ENCODE data around the gene RTRAF. TPM values are rescaled to one million over a fixed set of nuclear protein-coding genes. Genes with fewer than 3 reads are reported as not detected.

Gene RTRAF
- total and polyA plus RNA-seq, 10 donors: 37.8 to 184 (median 92.3) TPM

- Histone ChIP-seq H3K4me1 (peaks cover 0 to 10% (median 0%) of the 10 kb centered on the region in 6 donors), H3K4me3 (no peak overlapping the region), H3K27me3 (replicated peaks in 1 of 7) (peaks cover 0 to 12% (median 0%) of the 10 kb centered on the region in 7 donors), H3K27ac (no peak overlapping the region), H3K36me3 (no peaks in the 10 kb centered on the region), H3K9me3 (no peaks in the 10 kb centered on the region)
- TF ChIP-seq POLR2AphosphoS5 (IDR thresholded peaks at IDR 0.05): no peak
- no peak for TF ChIP-seq POLR2A (IDR thresholded peaks at IDR 0.05)
- no peak for TF ChIP-seq CTCF (IDR thresholded peaks at IDR 0.05 in 8 of 11, conservative IDR thresholded peaks at IDR 0.05 in 3 of 11)
- WGBS, 5 donors: 47 to 84% (median 65%) methylated on average over 2 of the region's 2 CpGs
- intact Hi-C loops (cut with DNase I; ENCODE audit: low total_unique reads): no loop called here
- DNase-seq: no peak
Observed at GRCh38 chr14:52046376-52046917, 57.1 kb downstream of the RTRAF start.

- H3K27ac ChIP-seq: no peak overlapping the region
- DNase-seq: no peak
- no peak for TF ChIP-seq POLR2AphosphoS5 (IDR thresholded peaks at IDR 0.05)
- TF ChIP-seq POLR2A (IDR thresholded peaks at IDR 0.05): no peak
- no peak for TF ChIP-seq CTCF (IDR thresholded peaks at IDR 0.05 in 8 of 11, conservative IDR thresholded peaks at IDR 0.05 in 3 of 11)
- H3K9me3 ChIP-seq: no peaks in the 10 kb centered on the region
- WGBS, 5 donors: 90 to 95% (median 93%) methylated on average over 10 of the region's 10 CpGs
- peaks cover 0 to 17% (median 0%) of the 10 kb centered on the region in 6 donors for H3K4me1 ChIP-seq
- intact Hi-C loops (cut with DNase I; ENCODE audit: low total_unique reads): no loop called here
- no peak overlapping the region for H3K4me3 ChIP-seq
- peaks cover 0 to 7% (median 0%) of the 10 kb centered on the region in 7 donors for H3K27me3 ChIP-seq (replicated peaks in 1 of 7)
- H3K36me3 ChIP-seq: no peaks in the 10 kb centered on the region
Observed at GRCh38 chr14:52048116-52048515, 58.8 kb downstream of the RTRAF start.

DNA sequence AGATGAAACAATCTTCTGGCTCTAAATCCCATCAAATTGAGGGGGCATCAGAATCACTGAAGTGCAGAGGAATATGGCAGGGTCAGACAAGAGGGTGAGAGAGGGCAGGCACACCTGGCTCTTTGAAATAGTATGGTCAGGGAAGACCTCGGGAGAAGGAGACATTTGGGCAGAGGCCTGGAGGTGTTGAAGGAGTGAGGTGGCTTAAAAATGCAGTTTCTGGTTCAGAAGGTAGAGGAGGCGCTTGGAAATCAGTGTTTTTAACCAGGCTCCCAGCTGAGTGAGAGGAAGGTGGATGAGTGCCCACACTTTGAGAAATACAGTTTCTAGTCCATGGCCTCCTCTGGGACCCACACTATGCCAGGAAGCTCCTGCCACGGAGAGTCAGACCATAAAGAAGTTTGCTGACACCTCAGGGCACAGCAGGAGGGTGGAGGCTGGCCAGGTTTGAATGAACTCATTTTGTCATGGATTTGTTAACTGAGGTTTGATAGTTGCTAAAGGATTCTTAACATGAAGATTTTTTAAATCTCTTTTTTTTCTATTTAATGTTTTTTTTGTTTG lies 59.4 kb downstream of the RTRAF start:
- peaks cover 0 to 1% (median 0%) of the 10 kb centered on the region in 7 donors for H3K27me3 ChIP-seq (replicated peaks in 1 of 7)
- no peak overlapping the region for H3K4me3 ChIP-seq
- peaks cover 0 to 13% (median 0%) of the 10 kb centered on the region in 6 donors for H3K4me1 ChIP-seq
- no peak overlapping the region for H3K27ac ChIP-seq
- intact Hi-C loops (cut with DNase I; ENCODE audit: low total_unique reads): no loop called here
- 57 to 80% (median 67%) methylated on average over 3 of the region's 3 CpGs for WGBS, 5 donors
- no peak for TF ChIP-seq POLR2AphosphoS5 (IDR thresholded peaks at IDR 0.05)
- H3K9me3 ChIP-seq: no peaks in the 10 kb centered on the region
- H3K36me3 ChIP-seq: no peaks in the 10 kb centered on the region
- DNase-seq: no peak

DNA sequence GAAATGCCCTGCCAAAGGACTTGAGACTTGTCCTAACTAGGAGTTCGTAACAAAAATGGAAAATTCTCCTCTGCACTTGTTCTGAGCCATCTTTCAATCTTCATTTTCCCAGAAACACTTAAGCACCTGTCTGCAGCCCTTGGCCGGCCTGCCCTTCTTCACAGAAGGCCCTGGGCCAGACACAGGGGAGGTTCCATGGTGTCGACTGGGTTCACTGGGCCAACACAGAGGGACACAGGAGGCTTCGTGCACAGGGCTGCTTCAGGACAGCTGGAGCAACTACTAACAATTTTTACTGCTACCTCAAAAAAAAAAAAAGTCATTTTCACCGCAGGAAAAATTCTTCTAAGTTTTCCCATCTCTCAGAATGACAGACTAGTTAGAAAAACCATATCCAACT lies 59.9 kb downstream of the RTRAF start:
- Histone ChIP-seq H3K9me3 (no peaks in the 10 kb centered on the region), H3K27me3 (replicated peaks in 1 of 7) (no peaks in the 10 kb centered on the region)

More for the DNA sequence above, 59.9 kb downstream of the RTRAF start:
- H3K27ac ChIP-seq: no peak overlapping the region
- intact Hi-C loops (cut with DNase I; ENCODE audit: low total_unique reads): no loop called here
- no peaks in the 10 kb centered on the region for H3K36me3 ChIP-seq
- H3K4me3 ChIP-seq: no peak overlapping the region
- TF ChIP-seq POLR2A (IDR thresholded peaks at IDR 0.05) (no peak), POLR2AphosphoS5 (IDR thresholded peaks at IDR 0.05) (no peak), CTCF (IDR thresholded peaks at IDR 0.05 in 8 of 11, conservative IDR thresholded peaks at IDR 0.05 in 3 of 11) (no peak)
- no peak for DNase-seq
- 75 to 95% (median 90%) methylated on average over 5 of the region's 5 CpGs for WGBS, 5 donors
- H3K4me1 ChIP-seq: peaks cover 0 to 13% (median 0%) of the 10 kb centered on the region in 6 donors

Measured in spleen (tissue), 11 donors.